Epidermal melanocyte (primary cell): Measurements from ENCODE around the gene R3HCC1L.

Experiments used
- DNase-seq: peaks from one replicate; pipeline ENCODE4 v3.0.0; 2011; ENCODE audit warnings: low spot score; ENCODE audit not compliant: insufficient read length

R3HCC1L gene

DNA sequence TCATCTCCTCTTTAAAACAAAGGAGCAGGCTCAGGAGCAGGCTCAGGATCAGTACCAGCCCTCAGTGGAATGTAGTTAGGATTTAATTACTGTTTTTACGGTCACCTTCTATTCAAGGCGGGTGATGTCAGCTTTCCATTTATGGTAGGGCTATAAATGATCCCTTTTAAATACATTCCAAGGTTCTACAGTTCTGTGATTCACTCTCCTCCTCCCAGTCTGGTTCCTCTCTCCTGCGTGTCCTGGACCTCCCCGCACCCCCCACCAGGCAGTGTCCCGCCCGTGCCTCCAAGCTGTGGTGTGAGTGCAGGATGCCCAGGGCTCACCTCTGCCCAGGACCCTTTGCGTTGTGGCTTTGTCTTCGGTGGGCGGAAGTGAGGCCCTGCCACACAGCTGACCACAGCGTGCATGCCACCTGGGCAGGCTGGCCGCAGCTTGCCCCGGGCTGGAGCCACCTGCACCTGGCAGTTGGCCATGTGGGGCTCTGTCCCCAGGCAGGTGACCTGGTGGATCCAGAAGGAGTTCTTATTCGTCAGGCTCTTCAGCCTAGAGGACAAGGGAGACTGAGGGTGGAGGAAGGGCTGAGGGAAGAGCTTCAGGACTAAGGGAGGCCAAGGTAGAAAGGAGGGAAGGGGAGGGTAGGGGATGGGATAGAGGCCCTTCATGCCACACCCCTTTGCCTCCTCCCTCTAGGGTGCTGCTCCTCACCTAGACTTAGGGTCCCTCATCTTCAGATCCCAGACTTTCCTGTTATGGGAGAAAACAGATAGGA, 124.4 kb downstream of the R3HCC1L start:
- no peak for DNase-seq

DNA sequence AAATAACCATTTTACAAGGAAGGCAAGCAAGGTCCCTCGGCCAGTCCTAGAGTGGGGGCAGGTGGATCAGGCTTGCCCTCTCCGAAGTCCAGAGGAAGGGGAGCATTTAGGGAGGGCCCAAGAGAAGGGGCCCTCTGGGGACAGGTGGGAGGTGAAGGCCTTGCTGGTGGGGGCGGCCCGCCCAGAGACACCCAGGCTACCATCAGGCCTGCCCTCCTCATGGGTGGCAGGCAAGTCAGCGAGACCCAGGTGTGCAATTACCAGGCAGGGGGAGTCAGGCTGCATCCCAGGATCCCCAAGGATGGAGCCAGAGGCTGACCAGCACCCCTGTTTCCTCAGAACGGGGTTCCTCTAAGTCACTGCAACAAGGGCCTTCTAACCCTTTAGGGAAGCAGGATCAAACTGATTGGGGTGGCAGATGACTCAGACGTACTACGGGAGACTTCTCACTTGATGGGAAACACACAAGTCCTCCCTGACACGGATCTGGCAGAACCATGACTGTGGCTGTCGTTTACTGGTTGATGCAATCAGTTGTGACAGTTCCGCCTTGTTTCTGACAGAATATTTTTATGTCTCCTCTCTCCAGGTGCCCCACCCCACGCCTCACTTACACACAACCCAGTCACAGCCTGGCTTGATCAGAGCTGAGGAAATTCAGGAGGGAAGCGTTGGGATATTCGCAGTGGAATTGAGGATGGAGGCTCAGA, 125.3 kb downstream of the R3HCC1L start:
- no peak for DNase-seq

DNA sequence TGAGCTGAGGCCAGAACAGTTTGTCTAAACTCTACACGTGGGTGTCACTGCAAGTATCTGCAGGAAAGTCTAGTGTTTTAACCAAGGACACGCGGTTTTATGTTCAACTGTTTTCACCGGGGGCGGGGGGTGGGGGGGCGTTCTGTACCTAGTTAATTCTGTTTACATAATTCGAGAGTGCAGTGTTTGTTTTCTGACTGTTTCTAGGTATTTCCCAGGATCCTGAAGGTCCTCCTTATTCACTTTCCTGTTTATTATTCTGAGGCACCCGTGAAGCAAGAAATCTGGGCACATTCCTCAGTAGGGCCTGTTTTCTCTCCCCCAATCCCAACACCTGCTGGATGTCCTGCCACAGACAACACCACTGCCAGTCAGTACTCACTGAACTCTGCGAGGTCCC, 125.9 kb downstream of the R3HCC1L start:
- no peak for DNase-seq

DNA sequence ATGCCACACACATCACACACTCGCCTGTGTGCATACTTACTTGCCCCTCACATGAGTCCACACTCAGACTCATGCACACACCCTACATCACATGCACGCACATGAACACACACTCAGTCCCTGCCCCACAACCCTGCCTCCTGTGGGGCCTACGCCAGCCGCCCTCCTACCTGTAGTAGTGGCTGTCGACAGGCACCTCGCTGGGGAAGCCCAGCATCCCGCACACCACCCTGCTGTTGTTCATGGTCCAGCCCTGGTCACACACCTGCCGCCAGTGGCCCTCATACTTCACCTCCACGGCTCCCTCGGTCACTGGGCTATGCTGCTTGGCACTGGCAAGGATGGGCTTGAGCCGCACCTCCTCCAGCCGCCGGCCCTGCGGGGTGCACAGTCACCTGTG, 126.3 kb downstream of the R3HCC1L start:
- no peak for DNase-seq

DNA sequence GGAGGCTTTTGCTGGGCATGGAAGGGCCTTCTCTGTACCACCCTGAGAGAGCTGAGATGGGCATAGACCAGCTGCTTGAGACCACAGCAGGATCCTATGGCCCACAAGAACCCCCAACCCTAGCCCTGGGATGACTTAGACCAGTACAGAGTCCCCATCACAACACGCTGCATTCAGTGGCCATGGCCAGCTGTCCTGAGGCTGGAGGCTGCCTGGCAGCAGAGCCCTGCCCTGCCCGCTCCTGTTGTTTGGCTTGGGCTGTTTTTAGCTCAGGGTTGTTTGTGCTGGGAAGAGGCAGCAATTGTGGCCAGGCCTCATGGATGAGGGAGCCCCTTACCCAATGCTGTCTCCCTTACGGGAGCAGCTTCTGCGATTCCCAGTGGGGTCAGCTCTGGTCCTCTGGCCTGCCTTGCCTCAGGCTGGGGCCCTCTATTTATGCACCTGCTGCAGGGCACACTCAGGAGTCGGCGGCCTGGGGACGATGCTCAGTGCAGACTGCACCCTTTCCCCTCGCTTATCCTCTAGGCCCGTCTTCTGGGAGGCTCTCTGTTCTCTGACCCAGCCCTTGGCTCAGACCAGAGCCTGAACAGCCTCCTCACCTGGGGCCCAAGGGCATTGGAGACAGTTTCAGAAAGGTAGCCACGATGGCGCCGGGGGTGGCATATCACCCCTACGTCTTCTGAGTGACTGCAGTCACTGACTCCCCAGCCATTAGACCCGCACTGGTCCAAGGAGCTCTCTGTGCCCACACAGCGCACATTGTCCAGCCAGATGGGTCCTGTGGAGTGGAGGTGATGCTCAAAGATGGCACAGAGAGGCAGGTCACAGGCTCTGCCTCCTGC, 127.2 kb downstream of the R3HCC1L start:
- DNase-seq: no peak

DNA sequence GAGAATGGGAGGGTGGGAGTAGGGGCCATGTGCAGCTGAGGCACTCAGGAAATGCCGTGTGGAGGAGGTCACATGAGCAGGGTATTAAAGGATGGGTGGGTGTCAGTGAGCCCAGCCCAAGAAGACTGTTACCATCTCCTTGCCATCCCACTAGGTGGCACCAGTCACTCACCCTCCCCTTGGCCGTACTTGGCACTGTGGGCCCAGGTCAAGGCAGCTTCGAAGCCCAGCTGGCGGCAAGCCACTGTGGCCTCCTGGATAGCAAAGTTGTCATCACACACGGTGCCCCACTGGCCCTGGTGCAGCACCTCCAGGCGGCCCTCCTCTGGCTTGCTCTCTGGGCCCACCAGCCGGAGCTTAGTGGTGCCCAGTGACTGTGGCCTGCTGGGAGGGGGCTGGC, 128.1 kb downstream of the R3HCC1L start:
- DNase-seq: no peak

DNA sequence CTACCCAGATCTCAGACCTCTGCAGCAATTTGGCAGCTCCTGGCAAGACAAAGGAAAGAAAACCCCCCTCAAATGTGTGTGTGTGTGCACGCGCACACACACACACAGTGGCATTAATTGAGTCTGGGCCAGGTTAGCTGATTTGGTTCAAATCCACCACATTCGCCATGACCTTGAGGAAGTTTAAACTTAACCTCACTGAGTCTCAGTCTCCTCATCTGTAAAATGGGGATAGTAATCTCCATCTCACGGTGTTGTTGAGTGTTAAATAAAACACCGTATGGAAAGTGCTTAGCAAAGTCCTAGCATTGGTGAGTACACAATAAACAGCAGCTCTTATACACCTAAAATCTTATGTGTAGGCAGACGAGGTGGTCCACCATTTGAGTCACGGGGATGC, 128.6 kb downstream of the R3HCC1L start:
- no peak for DNase-seq

DNA sequence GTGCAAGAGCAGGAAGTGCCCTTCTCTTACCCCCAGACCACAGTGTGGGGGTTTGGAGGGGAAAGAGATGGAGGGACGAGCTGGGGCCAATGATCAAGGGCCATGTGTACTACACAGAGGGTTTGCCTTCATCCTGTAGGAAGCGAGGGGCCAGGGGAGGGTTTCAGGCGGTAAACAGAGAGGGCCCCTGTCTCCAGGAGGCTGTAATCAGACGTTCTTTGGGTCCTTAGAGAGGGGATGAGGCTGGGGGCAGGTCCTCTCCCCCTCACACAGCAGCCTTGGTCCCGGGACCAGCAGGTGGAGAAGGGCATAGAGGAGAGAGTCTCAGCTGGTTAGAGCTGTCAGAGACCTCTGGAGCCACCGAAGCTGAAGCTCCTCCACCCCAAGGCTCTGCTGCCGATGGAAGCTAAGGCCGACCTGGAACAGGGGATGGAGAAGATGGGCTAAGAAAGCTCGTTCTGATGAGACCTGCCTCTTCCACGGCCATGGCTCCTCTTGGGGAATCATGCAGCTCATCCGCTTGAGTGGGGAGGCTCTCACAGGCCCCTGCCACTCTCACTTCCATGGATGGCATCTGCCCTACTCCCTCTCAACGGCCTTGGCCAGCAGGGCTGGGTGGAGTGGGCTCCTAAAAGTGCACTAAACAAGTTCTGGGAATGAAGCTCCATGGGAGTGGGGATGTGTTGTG, 130.1 kb downstream of the R3HCC1L start:
- no peak for DNase-seq

DNA sequence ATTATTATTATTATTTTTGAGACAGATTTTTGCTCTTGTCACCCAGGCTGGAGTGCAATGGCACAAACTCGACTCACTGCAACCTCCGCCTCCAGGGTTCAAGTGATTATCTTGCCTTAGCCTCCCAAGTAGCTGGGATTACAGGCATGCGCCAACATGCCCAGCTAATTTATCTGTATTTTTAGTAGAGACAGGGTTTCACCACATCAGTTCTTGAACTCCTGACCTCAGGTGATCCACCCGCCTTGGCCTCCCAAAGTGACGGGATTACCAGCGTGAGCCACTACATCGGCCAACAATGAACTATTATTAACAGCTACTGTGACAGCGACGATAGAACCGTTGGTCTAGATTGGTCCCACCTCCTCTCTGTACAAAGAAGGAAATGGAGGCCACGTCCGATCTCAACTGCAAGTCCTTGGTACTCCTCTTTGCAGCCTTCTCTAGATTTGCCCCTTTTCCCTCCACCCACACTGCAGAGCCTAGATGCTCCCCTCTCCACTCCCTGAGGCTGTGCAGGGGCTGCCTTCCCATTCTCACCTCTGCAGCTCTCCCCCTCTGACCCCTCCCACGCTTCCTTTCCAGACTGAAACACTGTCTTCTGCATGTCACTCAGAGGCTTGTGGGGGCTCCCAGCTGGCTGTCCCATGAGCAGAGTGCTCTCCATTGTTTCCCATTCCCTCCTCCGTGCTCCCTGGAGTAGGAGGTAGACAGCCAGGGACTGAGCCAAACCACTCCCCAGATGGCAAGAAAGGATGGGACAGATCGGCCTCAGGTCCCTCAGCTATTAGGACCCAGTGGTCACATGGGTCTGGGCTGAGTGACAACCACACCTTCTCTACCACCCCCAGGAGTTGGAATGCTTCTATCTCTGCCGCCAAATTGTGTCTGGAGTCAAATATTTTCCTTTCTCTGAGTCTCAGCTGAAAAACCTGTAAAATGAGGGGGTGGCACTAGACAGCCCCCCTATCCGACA, 131.2 kb downstream of the R3HCC1L start:
- no peak for DNase-seq

DNA sequence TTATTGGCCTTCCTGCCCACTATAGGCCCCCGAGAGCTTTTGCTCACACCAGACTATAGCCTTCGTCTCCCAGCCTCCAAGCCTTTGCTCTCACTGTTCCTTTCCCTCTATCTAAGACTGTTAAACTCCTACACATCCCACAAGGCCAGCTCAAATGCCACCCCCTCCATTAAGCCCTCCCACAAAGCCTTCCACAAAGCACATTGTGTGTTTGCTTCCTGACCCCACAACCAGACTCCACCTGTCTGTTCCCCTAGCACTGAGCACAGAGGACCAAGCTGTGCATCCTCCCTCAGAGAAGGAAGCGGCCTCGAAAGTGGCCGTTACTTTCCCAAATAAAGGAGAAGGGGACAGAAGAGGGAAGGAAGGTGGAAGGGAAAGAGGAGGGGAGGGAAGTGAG, 132.2 kb downstream of the R3HCC1L start:
- DNase-seq: no peak

DNA sequence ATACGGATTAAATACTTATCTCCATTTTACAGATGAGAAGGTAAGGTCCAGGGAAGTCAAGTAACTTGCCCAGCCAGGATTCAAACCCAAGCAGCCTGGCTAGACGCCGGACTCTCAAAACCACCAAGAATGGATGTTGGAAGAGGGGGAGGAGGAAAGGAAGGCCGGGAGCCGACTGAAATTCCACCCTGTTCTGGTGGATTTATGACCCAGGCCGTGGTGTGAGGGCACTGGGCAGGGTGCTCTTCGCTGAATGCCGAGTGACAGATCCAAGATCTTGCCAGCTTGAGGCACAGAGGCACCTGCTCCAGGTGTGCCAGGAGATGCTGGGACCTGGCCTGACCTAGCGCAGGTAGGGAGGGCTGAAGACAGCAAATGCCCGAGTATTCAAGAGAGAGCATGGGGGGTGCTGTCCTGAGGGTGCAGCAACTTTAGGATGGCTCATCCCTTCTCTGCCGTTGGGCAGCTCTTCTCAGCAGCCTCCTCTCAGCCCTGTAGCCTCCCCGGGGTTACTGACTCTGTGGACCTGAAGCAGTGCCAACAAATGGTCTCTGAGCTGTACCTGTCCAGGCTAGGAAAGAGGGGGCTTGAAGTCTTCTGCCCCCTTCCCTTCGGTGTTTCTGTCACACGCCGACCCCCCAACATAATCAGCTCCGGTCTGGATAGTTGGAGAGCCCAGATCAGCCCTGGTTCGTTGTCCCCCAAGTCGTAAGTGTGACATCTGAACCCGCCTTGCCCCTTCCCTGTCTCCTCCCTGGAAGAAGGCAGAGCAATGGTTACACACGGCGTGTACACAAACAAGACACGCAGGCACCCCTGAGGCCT, 132.8 kb downstream of the R3HCC1L start:
- DNase-seq: no peak

DNA sequence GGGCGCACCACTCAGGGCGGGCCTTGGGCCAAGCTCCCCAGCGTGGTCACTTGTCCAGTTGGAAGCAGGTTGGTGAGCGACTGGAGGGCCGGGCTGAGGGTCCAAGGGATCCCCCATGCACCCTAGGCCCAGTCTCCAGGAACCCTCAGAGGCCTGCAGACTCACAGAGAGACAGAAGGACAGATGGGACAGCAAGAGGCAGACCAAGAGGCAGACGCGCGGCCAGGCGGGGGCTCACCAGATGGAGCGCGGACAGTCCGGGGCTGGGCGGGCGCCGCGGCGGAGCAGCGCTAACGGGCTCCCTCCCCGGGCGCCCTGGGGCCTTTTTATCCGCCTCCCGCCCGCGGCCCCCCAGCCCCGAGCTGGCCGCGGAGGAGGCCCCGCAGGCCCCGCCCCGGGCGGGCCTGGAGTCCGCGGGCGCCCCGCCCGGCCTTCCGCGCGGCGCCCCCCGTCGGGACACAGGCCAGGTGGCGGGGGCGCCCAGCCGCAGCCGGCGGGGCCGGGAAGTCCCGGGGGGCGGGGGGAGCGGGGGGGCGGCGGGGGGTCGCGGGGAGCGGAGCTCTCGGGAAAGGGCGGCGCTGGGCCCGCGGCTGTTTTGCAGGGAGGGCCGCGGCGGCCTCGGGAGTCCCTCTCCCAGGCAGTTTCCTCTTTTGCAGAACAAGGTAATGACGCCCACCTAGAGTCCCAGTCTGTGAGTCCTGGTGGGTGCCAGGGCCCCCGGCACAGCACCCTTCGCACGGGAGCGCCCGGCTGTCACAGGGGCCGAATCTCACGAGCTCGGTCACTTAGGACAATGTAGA, 133.6 kb downstream of the R3HCC1L start, which contains the start of gene LOXL4:
Gene LOXL4 (minus strand): TSS at position 301 of the 800 bp plus-strand sequence. CDS start 5,175 bp downstream, outside the sequence.
- no peak for DNase-seq

DNA sequence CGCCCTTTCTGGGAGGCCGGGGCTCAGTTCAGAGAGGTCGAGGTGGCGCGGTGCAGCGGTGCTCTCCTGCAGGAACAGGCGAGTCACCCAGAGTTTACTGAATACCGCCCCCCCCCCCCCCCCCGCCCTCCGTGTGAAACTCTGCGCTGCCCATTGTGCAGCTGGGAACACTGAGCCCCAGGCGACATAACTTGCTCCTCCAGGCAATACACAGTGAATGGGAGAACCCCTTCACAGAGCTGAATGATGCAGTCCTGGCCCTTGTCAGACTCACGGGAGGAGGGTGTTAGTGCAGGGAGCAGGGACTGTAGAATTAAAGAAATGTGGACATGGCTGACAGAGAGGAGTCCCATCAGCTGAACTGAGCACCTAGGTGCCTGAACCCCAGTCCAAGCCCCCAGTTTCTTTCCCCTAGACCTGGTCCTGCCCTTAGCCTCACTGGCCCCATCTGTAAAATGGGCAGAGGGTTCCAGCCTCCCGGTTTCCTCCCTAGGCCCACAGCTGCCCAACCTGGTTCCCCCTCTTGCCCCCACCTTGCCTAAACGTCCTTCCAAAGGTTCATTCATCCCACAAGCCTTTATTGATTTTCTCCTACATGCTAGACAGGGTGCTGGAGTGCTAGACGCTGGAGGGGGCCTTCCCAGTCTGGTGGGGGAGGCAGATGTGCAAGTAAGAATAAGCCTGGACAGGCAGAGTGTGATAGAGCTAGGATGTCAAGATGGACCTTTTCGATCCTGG, 134.4 kb downstream of the R3HCC1L start:
- DNase-seq: no peak

DNA sequence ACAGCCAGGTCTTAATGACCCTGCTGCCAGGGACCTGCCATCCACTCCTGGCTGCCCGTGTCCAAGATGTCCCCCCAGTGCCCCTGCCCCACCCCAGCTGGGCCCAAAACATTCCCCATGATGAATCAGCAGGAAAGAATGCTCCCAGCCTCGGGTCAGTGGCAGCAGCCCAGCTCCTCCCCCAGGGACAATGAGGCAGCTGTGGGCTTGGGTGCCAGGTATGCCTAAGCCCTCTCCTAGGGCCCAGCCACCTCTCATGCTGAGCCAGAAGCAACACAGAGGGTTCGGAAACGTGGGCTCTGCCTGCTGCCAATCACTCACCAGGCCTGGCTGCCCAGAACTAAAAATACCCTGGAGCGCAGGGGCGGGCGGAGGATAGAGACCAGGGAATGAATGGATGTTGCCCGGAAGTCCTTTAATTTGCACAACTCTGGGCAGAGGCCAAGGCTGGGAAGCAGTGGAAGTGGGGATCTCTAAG, 135.0 kb downstream of the R3HCC1L start:
- DNase-seq: peak; percentile 83

DNA sequence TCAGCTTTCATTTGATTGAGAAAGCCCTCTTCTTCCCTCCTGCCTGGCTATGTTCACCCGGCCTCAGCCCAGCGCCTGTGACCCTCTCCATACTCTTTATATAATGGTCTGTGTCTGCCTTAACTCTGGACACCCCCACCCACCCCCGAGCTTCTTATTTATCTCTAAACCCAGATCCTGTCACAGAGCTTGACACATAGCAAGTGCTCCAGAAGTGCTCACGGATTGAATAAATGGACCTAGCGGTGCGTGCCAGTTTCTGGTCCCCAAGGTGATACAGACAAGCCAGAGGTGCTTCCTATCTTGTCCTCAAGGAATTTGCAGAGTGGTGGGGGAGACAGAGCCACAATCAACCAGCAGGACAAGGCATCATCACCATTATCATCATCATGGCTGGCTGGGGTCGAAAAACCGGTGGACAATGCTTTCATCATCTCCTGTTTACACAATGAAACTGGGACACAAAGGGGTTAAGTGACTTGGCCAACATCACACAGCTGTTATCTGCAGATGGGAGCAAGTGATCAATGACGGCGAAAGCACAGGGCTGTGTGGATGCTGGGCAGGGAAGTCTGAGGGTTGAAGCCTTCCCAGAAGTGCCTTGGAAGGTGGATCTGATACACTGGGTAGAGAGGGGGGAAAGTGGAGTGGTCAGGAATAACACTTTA, 135.8 kb downstream of the R3HCC1L start:
- no peak for DNase-seq

DNA sequence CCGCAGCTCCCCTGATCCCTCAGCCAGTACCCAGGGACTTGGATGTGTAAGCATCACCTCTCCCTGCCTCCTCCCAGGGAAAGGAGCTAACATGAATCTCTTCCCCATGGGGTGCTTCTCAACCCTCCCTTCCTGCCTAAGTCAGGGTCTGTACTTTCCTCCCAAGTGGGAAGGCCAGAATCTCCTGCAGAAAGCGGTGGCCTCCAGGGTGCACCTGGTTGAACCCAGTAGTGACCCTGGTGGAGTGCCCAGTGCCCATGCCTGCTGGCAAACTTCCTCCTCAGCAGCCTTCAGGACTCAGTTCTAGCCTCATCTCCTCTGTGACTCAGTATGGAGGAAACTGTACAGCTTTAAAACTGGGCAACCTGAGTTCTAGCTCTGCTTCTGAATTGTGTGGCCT, 136.3 kb downstream of the R3HCC1L start:
- DNase-seq: no peak

DNA sequence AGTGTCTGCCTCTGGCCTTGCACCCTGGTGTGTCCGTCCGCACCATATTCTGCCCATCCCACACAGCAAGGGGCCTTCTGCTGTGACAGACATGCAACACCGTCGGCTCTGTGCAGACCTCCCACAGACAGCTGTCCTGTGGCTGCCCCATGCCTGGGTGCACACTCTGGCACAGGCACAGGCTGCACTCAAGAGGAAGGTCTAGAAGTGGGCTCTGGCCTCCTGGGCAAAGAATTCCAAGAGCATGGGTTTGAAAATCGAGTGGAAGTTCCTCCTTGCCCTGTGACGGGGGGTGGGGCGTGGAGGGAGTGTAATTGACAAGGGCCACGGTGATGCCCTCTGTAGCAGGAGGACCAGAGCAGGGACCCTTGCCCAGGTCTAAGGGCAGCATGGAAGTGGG, 137.8 kb downstream of the R3HCC1L start:
- no peak for DNase-seq
